GM19397 (cell line): ENCODE data around the gene CHPF2.

Source experiments
- ATAC-seq: cut with Tn5 transposase; IDR thresholded peaks from one replicate; pipeline ENCODE4 v1.9.1; 2021; ENCODE audit warnings: mild to moderate bottlenecking, moderate library complexity; ENCODE audit not compliant: unreplicated experiment

Gene CHPF2

GRCh38 chr7:151204383-151205032, 27.8 kb upstream of the CHPF2 start:
- ATAC-seq = no peak

GRCh38 chr7:151205730-151206129, 26.6 kb upstream of the CHPF2 start:
- no peak for ATAC-seq

- no peak for ATAC-seq
Observed at GRCh38 chr7:151206914-151207313, 25.4 kb upstream of the CHPF2 start.

- no peak for ATAC-seq
Observed at GRCh38 chr7:151207315-151207714, 25.0 kb upstream of the CHPF2 start.

- no peak for ATAC-seq
Observed at GRCh38 chr7:151207804-151208203, 24.5 kb upstream of the CHPF2 start.

- no peak for ATAC-seq
Observed at GRCh38 chr7:151208253-151208862, 23.9 kb upstream of the CHPF2 start.

GRCh38 chr7:151209588-151209987, 22.7 kb upstream of the CHPF2 start:
- no peak for ATAC-seq

- no peak for ATAC-seq
Observed at GRCh38 chr7:151210087-151210854, 22.0 kb upstream of the CHPF2 start, which contains the start of gene H2BK1. Gene H2BK1, minus strand, starts transcription at chr7:151210488. Its CDS starts 170 bp downstream, at chr7:151210318.

GRCh38 chr7:151211155-151211772, 21.0 kb upstream of the CHPF2 start:
- ATAC-seq = no peak

GRCh38 chr7:151212626-151213025, 19.7 kb upstream of the CHPF2 start:
- ATAC-seq = no peak

GRCh38 chr7:151213826-151214225, 18.5 kb upstream of the CHPF2 start:
- ATAC-seq = no peak

GRCh38 chr7:151215396-151215795, 16.9 kb upstream of the CHPF2 start:
- no peak for ATAC-seq

- no peak for ATAC-seq
Observed at GRCh38 chr7:151218170-151218569, 14.1 kb upstream of the CHPF2 start.

- no peak for ATAC-seq
Observed at GRCh38 chr7:151223728-151224127, 8.6 kb upstream of the CHPF2 start.

- no peak for ATAC-seq
Observed at GRCh38 chr7:151225948-151226510, 6.3 kb upstream of the CHPF2 start.

- ATAC-seq = no peak
Observed at GRCh38 chr7:151226560-151226874, 5.8 kb upstream of the CHPF2 start.

GRCh38 chr7:151226875-151227782, 5.2 kb upstream of the CHPF2 start, which contains the start of gene ABCF2:
Gene ABCF2, minus strand, starts transcription at chr7:151227205. Its CDS starts 747 bp downstream, at chr7:151226458.
- peak; percentile 98 for ATAC-seq

GRCh38 chr7:151228024-151228866, 4.0 kb upstream of the CHPF2 start:
- no peak for ATAC-seq

- no peak for ATAC-seq
Observed at GRCh38 chr7:151229249-151229648, 3.0 kb upstream of the CHPF2 start.
